ENCODE measurements around the gene SAMD5. TPM values are rescaled to one million over a fixed set of nuclear protein-coding genes. Genes with fewer than 3 reads are reported as not detected.

SAMD5 gene
- total RNA-seq, 1 experiment from 2014 or later: 0.04 TPM

- Histone ChIP-seq H3K27me3 (ENCODE audit: insufficient read depth, low read length) (no peaks in the 10 kb centered on the region), H2BK12ac (ENCODE audit: insufficient read length, low read depth, low read length) (no peak overlapping the region), H3K9me3 (ENCODE audit: control insufficient read depth, low read depth, low read length) (no peaks in the 10 kb centered on the region), H3K56ac (ENCODE audit: insufficient read length, low read depth, low read length) (no peak overlapping the region), H3K27ac (ENCODE audit: insufficient read length, low read depth, low read length) (no peak overlapping the region), H3K23me2 (ENCODE audit: insufficient read length, low read depth, low read length, poor library complexity, severe bottlenecking) (no peaks in the 10 kb centered on the region), H3T11ph (ENCODE audit: low read length) (no peak overlapping the region), H3K79me1 (ENCODE audit: insufficient read depth, low read depth, low read length, poor library complexity, severe bottlenecking) (no peaks in the 10 kb centered on the region), H2BK120ac (ENCODE audit: low read depth, low read length, poor library complexity, severe bottlenecking) (no peak overlapping the region), H2AFZ (ENCODE audit: low read length) (no peak overlapping the region), H3K4me1 (ENCODE audit: insufficient read depth, low read length) (no peaks in the 10 kb centered on the region; the same call in 1 of the 2 replicates), H2BK5ac (ENCODE audit: insufficient read length, low read length) (no peak overlapping the region), H3K23ac (ENCODE audit: insufficient read length, low read depth, low read length) (no peak overlapping the region), H3K9ac (ENCODE audit: extremely low read depth, insufficient read length, low read length) (no peak overlapping the region), H4K20me1 (ENCODE audit: control insufficient read depth, insufficient read depth, insufficient read length) (no peaks in the 10 kb centered on the region), H3K4ac (ENCODE audit: low read depth, low read length) (no peak overlapping the region), H2BK15ac (ENCODE audit: low read depth, low read length) (no peak overlapping the region), H4K91ac (ENCODE audit: insufficient read length, low read depth, low read length) (no peak overlapping the region), H4K8ac (replicated peaks; ENCODE audit: insufficient read length, low read depth, low read length) (no peak overlapping the region), H3K14ac (ENCODE audit: insufficient read depth, low read length) (no peak overlapping the region), H2BK20ac (ENCODE audit: low read depth, low read length, poor library complexity, severe bottlenecking) (no peak overlapping the region), H4K5ac (ENCODE audit: insufficient read length, low read depth, low read length) (no peak overlapping the region), H3K79me2 (ENCODE audit: insufficient read depth, low read length) (no peaks in the 10 kb centered on the region), H3K4me2 (ENCODE audit: insufficient read depth, insufficient read length, low read length) (no peak overlapping the region), H2AK5ac (ENCODE audit: insufficient read length, low read length) (no peak overlapping the region), H3K18ac (ENCODE audit: insufficient read length, low read depth, low read length) (no peak overlapping the region)
- H3K27me3 Mint-ChIP-seq (ENCODE audit: low read depth): no peaks in the 10 kb centered on the region; the same call in 1 of the 2 replicates
- peaks cover 5 to 12% of the 10 kb centered on the region in 2 experiments; a peak in 4 of 5 replicates for H3K9me3 Mint-ChIP-seq
- H3K4me3 Mint-ChIP-seq: no peak overlapping the region
- TF ChIP-seq, protein P1, sequence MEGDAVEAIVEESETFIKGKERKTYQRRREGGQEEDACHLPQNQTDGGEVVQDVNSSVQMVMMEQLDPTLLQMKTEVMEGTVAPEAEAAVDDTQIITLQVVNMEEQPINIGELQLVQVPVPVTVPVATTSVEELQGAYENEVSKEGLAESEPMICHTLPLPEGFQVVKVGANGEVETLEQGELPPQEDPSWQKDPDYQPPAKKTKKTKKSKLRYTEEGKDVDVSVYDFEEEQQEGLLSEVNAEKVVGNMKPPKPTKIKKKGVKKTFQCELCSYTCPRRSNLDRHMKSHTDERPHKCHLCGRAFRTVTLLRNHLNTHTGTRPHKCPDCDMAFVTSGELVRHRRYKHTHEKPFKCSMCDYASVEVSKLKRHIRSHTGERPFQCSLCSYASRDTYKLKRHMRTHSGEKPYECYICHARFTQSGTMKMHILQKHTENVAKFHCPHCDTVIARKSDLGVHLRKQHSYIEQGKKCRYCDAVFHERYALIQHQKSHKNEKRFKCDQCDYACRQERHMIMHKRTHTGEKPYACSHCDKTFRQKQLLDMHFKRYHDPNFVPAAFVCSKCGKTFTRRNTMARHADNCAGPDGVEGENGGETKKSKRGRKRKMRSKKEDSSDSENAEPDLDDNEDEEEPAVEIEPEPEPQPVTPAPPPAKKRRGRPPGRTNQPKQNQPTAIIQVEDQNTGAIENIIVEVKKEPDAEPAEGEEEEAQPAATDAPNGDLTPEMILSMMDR (conservative IDR thresholded peaks at IDR 0.05): no peak
- no CpG with 5 or more reads among the region's 2 CpGs for WGBS (ENCODE audit: extremely low coverage, insufficient read length, low lambda C conversion rate)
- H3K4me1 Mint-ChIP-seq: peaks cover 11 to 15% of the 10 kb centered on the region in 2 experiments
- H3K27ac Mint-ChIP-seq: no peak overlapping the region
- peaks cover 0 to 6% (median 5%) of the 10 kb centered on the region in 3 experiments; a peak in 3 of 7 replicates for H3K36me3 Mint-ChIP-seq (ENCODE audit: insufficient read depth in 1 of 3, low read depth in 3 of 3)
- no peak for DNase-seq
These were observed 35.9 kb downstream of the SAMD5 start for GRCh38 chr6:147544420-147544819.
